HG02870 (cell line): ENCODE data around the gene SIX1.

ENCODE experiments used
- ATAC-seq: cut with Tn5 transposase; IDR thresholded peaks from one replicate; pipeline ENCODE4 v1.9.1; 2021; ENCODE audit warnings: mild to moderate bottlenecking, moderate library complexity; ENCODE audit not compliant: unreplicated experiment

Gene SIX1

DNA sequence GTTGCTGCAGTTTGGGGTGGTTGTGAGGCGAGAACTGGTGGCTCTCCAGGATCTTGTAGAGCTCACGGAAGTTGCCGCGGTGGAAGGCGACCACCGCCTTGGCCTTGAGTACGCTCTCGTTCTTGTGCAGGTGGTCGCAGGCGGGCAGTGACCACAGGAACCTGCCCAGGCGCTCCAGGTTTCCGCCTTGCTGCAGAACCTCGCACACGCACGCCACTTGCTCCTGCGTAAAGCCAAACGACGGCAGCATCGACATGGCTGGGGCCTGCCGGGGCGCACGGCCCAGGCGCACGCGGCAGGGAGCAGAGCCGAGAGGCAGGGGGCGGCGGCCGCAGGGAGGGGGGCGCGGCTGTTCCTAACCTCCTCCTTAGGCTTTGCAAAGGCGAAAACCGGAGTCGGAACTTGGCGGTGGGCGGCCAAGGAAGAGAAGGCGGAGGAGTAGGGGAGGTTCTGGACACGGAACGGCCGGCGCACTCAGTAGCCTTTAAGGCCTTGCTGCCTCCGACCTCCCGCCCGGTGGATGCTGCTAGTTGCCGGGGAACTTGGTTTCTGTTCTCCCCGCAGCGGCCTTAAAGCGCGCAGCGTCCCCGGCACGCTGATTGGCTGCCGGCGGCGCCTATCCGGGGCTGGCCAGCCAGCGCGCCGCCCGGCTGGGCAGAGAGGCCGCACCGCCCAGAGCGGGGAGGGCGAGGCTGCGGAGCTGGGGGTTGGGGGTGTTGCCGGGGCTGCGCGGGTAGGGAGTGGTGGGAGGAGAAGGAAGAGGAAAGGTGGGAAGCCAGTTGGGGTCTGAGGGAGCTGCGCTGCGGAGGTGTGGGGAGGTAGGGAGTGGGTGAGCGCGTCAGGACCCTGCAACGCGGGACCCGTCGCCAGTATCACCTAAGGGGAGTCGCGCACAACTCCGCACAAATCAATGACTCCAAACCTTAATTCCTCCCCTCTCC lies at the start of gene SIX1:
TSS of gene SIX1 (minus strand) at position 544 of the 941 bp plus-strand sequence. CDS start at position 256, 288 bp downstream.
- no peak for ATAC-seq

DNA sequence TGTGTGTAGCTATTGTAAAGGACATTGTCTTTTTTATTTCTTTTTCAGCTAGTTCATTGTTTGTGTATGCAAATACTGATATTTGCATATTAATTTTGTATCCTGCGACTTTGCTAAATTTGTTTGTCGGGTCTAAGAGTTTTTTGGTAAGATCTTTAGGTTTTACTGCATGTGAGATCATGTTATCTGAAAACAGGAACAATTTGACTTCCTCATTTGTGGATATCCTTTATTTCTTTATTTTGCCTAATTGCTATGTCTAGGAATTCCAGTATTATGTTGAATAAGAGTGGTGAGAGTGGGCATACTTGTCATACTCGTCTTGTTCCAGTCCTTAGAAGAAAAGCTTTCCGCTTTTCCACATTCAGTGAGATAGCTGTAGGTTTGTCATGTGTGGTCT lies 46.0 kb upstream of the SIX1 start:
- no peak for ATAC-seq

DNA sequence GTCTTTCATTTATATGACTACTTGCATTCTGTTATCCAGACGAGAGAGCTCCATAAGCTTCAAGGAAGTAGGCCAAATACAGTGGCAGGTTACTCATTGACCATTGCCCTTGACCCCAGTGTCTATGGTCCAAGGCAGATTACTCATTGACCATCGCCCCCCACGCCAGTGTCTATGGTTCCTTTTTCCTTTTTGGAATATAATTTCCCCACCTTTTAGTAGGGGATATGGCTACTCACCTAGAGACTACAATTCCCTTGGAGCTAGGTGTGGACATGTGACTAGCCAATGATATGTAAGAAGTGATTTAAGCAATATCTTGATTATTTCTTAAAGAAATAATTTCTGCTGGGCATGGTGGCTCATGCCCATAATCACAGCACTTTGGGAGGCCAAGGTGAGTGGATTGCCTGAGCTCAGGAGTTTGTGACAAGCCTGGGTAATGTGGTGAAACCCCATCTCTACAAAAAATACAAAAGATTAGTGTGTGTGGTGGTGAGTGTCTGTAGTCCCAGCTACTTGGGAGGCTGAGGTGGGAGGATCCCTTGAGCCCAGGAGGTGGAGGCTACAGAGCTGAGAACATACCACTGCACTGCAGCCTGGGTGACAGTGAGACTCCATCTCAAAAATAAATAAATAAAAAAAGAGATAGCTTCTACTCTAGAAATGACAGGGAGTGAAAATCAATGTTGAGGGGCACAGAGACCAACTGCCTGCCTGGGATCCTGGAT lies 42.3 kb upstream of the SIX1 start:
- ATAC-seq = no peak

DNA sequence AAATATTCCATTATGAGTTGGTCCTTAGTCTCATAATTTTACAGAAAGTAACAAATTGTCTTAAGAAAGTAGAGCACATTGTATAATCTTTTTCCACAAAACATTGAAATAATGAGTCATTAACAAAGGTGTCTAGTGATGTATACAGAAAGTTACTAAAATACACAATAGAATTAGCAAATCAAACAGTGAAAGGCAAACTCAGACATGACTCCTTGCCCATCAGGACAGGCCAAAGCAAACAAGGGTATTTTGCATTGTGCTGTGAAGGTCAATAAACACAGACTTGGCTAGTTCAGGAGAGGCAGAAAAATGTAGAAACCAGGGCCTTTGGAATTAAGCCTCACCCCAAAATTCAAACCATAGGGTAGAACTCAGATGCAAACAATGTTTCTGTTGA lies 37.6 kb upstream of the SIX1 start:
- no peak for ATAC-seq

GRCh38 chr14:60684203-60684602 lies 34.9 kb upstream of the SIX1 start:
- no peak for ATAC-seq

GRCh38 chr14:60681271-60681670 lies 32.0 kb upstream of the SIX1 start:
- ATAC-seq = no peak

DNA sequence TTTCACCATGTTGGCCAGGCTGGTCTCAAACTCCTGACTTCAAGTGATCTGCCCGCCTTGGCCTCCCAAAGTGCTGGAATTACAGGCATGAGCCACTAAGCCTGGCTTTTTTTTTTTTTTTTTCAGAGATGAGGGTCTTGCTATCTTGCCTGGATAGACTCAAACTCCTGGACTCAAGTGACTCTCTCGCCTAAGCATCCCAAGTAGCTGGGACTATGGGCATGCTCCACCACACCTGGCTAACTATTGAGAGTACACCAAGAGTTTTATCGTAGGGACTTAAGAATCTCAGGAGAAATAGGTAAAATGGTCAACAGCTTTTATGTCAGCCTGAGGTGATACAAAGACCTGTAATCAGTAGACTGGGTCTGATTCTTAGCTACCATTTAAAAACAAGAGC lies 31.2 kb upstream of the SIX1 start:
- ATAC-seq = no peak

DNA sequence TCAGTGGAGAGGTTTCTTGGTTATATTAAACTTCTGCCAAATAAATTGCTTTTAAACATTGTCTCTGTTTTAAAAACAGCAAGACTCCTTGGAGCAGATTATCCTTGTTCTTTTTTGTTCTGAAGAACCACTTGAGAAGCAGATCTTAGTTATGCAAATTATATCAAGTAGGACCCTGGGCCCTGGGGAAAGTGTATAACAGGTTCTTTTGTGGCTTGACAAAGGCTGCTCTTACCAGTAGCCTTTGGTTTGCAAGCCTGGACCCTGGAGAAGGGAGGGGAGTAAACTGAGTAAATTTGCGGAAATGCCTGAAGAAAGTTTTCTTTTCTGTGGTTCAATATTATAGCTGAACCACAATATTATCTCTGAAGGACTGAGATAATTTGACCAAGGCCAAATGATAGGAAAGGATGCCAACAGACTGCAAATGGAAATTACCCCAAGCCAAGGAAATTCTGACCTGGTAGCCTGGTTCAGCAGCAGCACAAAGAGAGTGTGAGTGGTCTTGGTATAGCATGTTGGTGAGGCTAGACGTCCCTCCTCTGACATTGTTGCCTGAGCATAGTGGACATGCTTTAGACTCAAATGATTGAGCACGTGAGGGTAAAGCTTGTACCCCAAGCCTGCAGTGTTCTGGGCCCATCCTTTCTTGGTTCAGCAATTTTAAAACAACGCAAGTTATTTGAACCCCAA lies 30.4 kb upstream of the SIX1 start:
- ATAC-seq = no peak

DNA sequence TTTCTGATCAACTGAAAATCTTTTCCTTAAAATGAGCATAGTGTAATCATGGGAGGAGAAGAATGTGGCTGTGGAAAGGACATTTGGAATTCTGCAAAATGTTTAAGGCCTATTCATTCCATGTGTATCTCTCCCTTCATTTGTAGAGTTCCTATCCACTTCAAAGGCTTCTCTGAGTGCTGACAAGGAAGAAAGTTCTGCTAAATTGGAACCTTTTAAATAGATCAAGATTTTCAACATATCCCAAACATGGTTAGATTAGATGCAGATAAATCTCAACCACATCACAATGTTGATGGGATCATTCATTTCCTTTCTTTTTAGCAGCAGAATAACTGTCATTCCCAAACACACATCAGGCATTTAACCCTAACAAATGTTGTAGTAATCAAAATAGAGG lies 28.4 kb upstream of the SIX1 start:
- no peak for ATAC-seq

- no peak for ATAC-seq
These were observed 21.7 kb upstream of the SIX1 start for GRCh38 chr14:60670989-60671388.

- no peak for ATAC-seq
These were observed 19.3 kb upstream of the SIX1 start for GRCh38 chr14:60668431-60669112.

DNA sequence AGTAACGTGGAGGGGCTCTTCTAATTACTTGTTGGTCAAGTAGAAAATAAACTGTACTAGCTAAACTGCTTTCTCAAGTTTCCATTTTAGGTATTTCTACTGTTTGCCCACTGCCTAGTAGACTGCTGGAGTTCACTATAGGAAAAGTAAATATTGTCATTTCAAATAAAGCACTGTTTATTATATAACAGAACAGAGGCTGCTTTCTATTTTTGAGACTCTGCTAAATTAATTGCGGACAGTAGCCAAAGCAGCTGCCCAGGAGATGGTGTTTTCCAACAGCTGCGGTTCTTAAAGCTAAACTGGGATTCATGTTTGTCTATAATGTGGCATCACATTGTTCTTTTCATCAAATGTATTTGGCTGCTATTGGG lies 15.9 kb upstream of the SIX1 start:
- no peak for ATAC-seq

DNA sequence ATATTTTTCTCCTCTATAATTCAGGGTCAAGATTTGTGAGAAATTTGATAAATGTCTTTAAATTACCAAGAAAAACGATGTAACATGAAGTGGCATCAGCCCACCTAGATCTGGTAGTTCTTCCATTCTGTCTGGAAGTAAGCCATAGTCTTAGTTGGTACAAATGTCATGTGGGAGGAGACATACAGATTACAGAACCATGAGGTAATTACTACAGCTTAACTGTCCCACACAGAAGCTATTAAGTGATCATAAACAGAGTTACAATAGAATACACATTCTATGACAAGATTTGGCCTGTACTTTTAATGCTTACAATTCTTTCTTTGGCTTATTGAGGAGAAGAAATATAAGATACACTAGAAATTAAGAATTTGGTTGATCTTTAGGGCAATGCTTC lies 13.7 kb upstream of the SIX1 start:
- ATAC-seq = no peak

GRCh38 chr14:60661721-60662120 lies 12.4 kb upstream of the SIX1 start:
- no peak for ATAC-seq

DNA sequence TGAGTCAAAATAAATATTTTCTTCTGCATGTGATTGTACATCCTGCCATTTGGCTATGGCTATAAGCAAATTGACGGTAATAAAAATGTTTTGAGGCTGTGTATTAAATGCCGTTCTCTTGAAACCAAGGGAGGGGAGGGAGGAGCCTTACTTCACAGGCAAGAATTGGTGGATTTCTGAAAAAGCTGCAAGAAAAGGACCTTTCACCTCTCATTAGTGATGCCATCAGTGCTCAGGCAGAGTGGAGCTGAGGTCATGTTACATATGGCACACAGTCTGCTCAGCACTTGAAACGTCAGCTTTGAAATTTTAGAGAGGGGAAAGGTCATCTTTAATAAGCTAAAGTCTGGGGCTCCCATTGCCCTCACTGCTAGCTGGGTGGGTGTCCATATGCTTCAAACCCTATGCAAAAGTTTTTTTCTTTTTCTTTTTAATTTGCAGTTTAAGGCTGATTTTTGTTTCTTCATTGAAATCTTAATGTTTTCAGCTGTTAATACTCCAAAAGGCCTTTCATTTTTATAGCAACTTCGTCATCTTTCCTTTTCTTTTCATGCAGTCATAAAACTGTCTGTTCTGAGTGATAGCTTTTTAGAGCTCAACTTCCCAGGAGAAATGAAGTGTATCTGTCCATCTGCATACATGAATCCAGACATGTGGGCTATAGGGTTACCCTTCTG lies 9.8 kb upstream of the SIX1 start:
- ATAC-seq = no peak

DNA sequence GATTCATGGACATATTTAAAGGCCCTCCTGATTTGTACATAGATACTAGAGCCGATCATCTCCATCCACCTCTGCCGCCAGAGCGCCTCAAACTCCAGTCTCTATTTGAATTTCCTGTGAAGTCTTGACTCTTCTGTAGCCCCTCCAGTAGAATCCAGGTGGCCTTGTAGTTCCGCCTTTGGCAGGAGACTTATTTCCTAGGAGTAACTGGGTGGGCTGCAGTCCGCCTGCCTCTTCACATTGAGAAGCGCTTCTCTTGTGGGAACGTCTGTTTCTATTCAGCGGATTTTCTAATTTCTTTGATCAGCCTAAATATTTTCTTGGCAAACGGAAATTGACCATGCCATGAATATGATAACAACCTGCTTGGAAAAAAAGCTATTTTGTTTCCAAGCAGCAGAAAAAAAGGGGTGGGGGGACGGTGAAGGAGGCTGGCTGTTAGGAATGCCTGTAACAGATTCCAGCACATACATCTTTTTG lies 9.0 kb upstream of the SIX1 start:
- ATAC-seq = no peak

DNA sequence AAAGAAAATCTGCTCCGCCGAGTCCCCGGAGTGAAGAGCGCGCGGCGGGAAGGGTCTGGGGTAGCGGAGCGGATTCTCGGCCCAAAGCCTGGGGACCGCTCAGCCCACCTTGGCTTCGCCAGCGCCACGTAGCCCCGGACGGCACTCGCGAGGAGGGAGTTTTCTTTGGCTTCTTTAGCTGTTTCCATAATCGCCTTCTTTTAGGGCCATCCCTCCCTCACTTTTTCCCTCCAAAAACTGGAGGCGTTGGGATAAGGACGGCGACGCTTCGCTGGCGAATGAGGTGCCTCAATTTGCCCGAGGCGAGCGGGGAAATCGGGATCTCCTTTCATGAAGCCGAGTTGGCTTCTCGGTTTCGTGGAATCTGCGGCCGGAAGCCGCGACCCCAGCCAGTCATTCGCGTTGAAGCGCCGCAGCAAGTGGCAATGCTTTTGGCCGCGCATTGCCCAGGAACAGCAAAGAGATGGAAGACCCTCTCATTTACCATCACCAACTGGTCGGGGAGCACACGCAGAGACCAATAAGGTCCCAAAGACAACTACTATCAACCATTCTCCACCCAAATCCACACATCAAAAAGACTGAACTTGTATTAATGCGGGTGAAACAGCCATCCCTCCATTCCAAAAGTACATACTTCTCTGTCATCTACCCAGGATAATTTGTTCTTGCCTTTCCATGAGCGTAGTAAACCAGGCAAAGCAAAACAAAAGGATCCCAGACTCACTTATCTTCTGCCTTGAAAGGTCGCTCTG lies 8.4 kb upstream of the SIX1 start:
- ATAC-seq = no peak

DNA sequence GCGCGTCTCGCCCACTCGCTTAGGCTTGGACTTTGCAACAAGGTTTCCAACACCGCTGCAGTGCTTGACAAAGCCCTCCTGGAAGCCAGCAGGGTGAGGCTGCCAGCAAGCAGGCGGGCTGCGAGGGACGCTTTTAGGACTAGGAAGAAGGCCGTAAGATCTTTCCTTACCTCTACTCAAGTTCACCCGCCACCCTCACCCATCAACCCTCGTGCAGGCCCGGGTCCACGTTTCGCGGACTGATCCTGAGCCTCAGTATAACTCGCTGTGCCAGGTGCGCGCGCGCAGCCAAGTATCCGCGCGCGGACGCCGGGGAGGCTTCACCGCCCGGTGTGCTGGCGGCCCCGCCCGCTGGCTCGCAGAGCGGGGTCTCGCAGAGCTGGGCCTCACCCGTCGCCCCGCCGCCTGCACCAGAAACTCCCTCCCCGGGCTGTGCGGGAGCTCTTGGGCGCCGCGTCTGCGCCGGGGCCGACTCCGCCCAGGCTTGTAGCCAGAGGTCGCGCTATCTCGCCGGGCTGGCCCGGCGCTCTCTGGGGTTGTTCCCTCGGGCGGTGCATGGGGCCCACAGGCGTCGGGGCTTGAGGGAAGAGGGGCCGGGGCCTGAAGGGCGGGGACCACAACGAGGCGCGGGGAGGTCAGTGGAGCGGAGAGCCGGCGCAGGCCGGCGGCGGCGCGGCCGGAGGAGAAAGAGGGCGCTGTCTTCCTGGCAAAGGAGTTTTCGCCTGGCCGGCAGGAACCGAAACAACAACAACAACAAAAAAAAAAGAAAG lies 7.6 kb upstream of the SIX1 start:
- peak; percentile 69 for ATAC-seq
